Measurements from ENCODE around the gene SNAPC4. TPM values are rescaled to one million over a fixed set of nuclear protein-coding genes. Genes with fewer than 3 reads are reported as not detected.

SNAPC4 gene
- total and polyA plus RNA-seq, 9 of the 15 experiments (the other 6 are each of a cell fraction or from before 2014, with no cell fraction given), result 0.21 to 21.8 (median 8.8) TPM

- no peak for TF ChIP-seq ZNF311 (CRISPR knock-in tag; IDR thresholded peaks at IDR 0.05)
- no peak for TF ChIP-seq ERF (CRISPR knock-in tag; IDR thresholded peaks at IDR 0.05)
- no peak for TF ChIP-seq ZNF347 (CRISPR knock-in tag; IDR thresholded peaks at IDR 0.05; ENCODE audit: low read depth)
- no peak for TF ChIP-seq NFE2 (IDR thresholded peaks at IDR 0.05; ENCODE audit: low read depth)
- TF ChIP-seq ZNF561 (CRISPR knock-in tag; conservative IDR thresholded peaks at IDR 0.05), result no peak
- TF ChIP-seq ELF1 (tag; IDR thresholded peaks at IDR 0.05), result no peak
- TF ChIP-seq CREBBP (IDR thresholded peaks at IDR 0.05; ENCODE audit: low read depth, low read length), result no peak
- no peak for TF ChIP-seq SIRT6 (IDR thresholded peaks at IDR 0.05; ENCODE audit: low read depth, low read length)
- no peak for TF ChIP-seq PRMT5 (CRISPR knock-in tag; IDR thresholded peaks at IDR 0.05)
These were observed 3.8 kb downstream of the SNAPC4 start (continued) for GRCh38 chr9:136396219-136396515.

DNA sequence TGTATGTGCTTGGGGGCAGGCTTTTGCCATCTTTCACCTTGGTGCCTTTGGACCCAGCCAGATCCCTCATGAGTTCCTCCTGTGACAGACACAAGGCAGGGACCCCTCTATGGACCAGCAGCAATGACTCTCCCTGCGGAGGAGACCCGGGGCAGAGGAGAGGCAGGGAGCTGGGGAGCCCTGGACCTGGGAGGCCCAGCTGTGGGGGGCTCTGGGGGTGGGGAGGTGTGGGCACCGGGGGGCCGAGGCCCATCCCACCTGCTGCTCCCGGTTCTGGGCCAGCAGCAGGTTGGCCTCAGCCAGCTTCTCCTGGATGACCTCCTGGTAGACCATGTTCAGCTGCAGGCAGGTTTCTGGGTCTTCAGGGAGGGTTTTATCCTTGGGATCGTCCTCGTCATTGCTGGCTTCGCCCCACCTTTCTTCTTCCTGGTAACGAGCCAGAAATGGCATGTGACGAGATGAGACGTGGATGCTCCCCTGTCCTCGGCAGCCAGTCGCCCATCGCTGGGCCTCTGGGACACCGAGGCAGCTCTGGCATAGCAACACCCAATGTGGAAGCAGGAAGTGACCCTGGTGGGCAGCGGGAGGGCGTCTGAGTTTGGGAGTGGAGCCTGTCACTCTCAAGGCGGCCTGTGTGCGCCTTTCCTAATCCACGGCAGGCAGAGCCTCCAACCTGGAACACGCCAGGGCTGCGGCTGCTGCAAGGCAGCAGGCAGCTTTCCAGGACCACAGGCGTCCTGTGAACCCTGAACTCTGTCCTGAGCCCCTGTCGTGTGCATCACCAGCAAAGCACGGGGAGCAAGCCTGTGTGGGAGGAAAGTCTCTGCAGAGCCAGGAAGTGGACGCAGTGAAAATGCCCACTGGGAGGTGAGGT, 4.4 kb downstream of the SNAPC4 start:
- TF ChIP-seq ARID3A (IDR thresholded peaks at IDR 0.05; ENCODE audit: borderline replicate concordance, low read depth, low read length) (no peak), GTF2F1 (IDR thresholded peaks at IDR 0.05; ENCODE audit: low read depth, low read length) (no peak), ZNF253 (CRISPR knock-in tag; conservative IDR thresholded peaks at IDR 0.05) (no peak), BRF1 (IDR thresholded peaks at IDR 0.05; ENCODE audit: borderline replicate concordance, extremely low read depth, insufficient read length) (no peak), CHD1 (IDR thresholded peaks at IDR 0.05; ENCODE audit: low read length) (no peak)
- TF ChIP-seq, protein P1, sequence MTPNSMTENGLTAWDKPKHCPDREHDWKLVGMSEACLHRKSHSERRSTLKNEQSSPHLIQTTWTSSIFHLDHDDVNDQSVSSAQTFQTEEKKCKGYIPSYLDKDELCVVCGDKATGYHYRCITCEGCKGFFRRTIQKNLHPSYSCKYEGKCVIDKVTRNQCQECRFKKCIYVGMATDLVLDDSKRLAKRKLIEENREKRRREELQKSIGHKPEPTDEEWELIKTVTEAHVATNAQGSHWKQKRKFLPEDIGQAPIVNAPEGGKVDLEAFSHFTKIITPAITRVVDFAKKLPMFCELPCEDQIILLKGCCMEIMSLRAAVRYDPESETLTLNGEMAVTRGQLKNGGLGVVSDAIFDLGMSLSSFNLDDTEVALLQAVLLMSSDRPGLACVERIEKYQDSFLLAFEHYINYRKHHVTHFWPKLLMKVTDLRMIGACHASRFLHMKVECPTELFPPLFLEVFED (CRISPR knock-in tag; conservative IDR thresholded peaks at IDR 0.05), result no peak
- TF ChIP-seq, protein P2, sequence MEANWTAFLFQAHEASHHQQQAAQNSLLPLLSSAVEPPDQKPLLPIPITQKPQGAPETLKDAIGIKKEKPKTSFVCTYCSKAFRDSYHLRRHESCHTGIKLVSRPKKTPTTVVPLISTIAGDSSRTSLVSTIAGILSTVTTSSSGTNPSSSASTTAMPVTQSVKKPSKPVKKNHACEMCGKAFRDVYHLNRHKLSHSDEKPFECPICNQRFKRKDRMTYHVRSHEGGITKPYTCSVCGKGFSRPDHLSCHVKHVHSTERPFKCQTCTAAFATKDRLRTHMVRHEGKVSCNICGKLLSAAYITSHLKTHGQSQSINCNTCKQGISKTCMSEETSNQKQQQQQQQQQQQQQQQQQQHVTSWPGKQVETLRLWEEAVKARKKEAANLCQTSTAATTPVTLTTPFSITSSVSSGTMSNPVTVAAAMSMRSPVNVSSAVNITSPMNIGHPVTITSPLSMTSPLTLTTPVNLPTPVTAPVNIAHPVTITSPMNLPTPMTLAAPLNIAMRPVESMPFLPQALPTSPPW (CRISPR knock-in tag; IDR thresholded peaks at IDR 0.05), result no peak
- DNase-seq (ENCODE audit: extremely low read depth in 1 of 4, low spot score in 3 of 4) (no peak), FAIRE-seq (no peak), ATAC-seq (no peak)
- Histone ChIP-seq H3K27me3 (ENCODE audit: control insufficient read depth in 2 of 2, insufficient read depth in 2 of 2, low read length in 2 of 2) (no peaks in the 10 kb centered on the region), H3K36me3 (ENCODE audit: control insufficient read depth, insufficient read depth, low read length) (peaks cover 79% of the 10 kb centered on the region), H2AFZ (ENCODE audit: low read depth, low read length) (no peak overlapping the region), H3K4me3 (no peak overlapping the region), H4K20me1 (replicated peaks; ENCODE audit: control insufficient read depth, insufficient read depth, low read length) (no peaks in the 10 kb centered on the region; the same call in 1 of the 2 replicates), H3K9ac (ENCODE audit: insufficient read depth in 1 of 2, low read depth in 2 of 2, low read length in 2 of 2) (peak overlapping the region in 1 of 2 experiments; percentile 57; a peak in 1 of 4 replicates), H3K4me2 (ENCODE audit: insufficient read depth, low read length) (no peak overlapping the region), H3K4me1 (replicated peaks in 1 of 2; ENCODE audit: control insufficient read depth in 2 of 2, insufficient read depth in 2 of 2, low read length in 2 of 2) (peaks cover 7 to 43% of the 10 kb centered on the region in 2 experiments; a peak in 4 of 5 replicates), H3K27ac (ENCODE audit: extremely low read depth, low read depth, low read length) (no peak overlapping the region), H3K9me3 (replicated peaks; ENCODE audit: control insufficient read depth, insufficient read depth, low read depth, low read length) (no peaks in the 10 kb centered on the region), H3K9me1 (ENCODE audit: control insufficient read depth, insufficient read depth, low read length) (no peaks in the 10 kb centered on the region), H3K79me2 (ENCODE audit: control insufficient read depth, insufficient read depth, low read length) (peaks cover 28% of the 10 kb centered on the region)
- BruUV-seq (replicated peaks), result no TSS peak
- in situ Hi-C loops (cut with MboI), result no loop called here
- 93% methylated on average over 18 of the region's 26 CpGs for WGBS (ENCODE audit: insufficient coverage, low coverage, missing lambda C conversion rate)
- CTCF ChIA-PET (ENCODE audit: low intra/inter-chr PET ratio), result no interaction called here
- POLR2A ChIA-PET, result interaction anchor here (0.6 to 1.6 kb wide), 5 partner anchors 8 to 714 kb away, joined by 3 to 5 read pairs (median 3); partner anchors contain the start of gene DNLZ
- intact Hi-C loops (cut with micrococcal nuclease), result no loop called here
